Cardiac muscle cell (in vitro differentiated cells and primary cell): ENCODE data around the gene HTR7. TPM values are rescaled to one million over a fixed set of nuclear protein-coding genes. Genes with fewer than 3 reads are reported as not detected.
"Not testable (repeated sequence)": the region's sequence is repeated elsewhere in the genome, so short reads cannot be mapped to it uniquely, and the experiment has no call there.

Experiments used
- DNase-seq, 2 donors: peaks; one replicate each; pipeline versions ENCODE4 v3.0.0 to v3.0.0-alpha.2; 2010 to 2017; ENCODE audit warnings: low read depth in 1 of 2, low spot score in 1 of 2
- H3K27ac ChIP-seq: fragments of 200-600 bp; sonication (generic); 2 replicates; pipeline ENCODE4 v1.5.1; 2016
- H3K27me3 ChIP-seq: fragments of 200-600 bp; sonication (generic); 2 replicates; pipeline ENCODE4 v1.6.0; 2016; ENCODE audit warnings: control low read depth
- H3K36me3 ChIP-seq: fragments of 200-600 bp; sonication (generic); 2 replicates; pipeline ENCODE4 v1.5.1; 2016; ENCODE audit warnings: control low read depth
- H3K4me1 ChIP-seq: fragments of 200-600 bp; sonication (generic); 2 replicates; pipeline ENCODE4 v1.8.1; 2017; ENCODE audit warnings: low read depth, mild to moderate bottlenecking, mixed run types
- H3K4me3 ChIP-seq: fragments of 200-600 bp; sonication (generic); 2 replicates; pipeline ENCODE4 v1.5.1; 2016; ENCODE audit warnings: mild to moderate bottlenecking
- H3K9me3 ChIP-seq: fragments of 200-600 bp; sonication (generic); 2 replicates; pipeline ENCODE4 v1.5.1; 2017; ENCODE audit warnings: low read depth, mild to moderate bottlenecking, control low read depth
- CTCF ChIP-seq: IDR thresholded peaks from 2 replicates; pipeline ENCODE4 v1.5.1; 2012; ENCODE audit warnings: low read depth, mild to moderate bottlenecking, low read length
- polyA plus RNA-seq: library from polyadenylated mRNA; unstranded; fragments of >200 nt; fragmentation: Nextera tagmentation; extraction: Ambion mirVana; gene quantifications from 2 replicates; pipeline ENCODE4 v1.2.1, GENCODE V29; 2016
- total RNA-seq: library from RNA; depleted of rRNA; stranded (reverse); fragments of >200 nt; gene quantifications from 2 replicates; pipeline ENCODE4 v1.2.3, GENCODE V29; 2016

HTR7 gene
- total and polyA plus RNA-seq, 2 experiments from 2014 or later = not detected

GRCh38 chr10:90816466-90816865 is 41.4 kb downstream of the HTR7 start:
- no peak for TF ChIP-seq CTCF
- H3K9me3 ChIP-seq = no peaks in the 10 kb centered on the region
- DNase-seq = no peak
- no peak overlapping the region for H3K27ac ChIP-seq
- no peaks in the 10 kb centered on the region for H3K27me3 ChIP-seq
- no peaks in the 10 kb centered on the region for H3K36me3 ChIP-seq
- H3K4me3 ChIP-seq = no peak overlapping the region
- H3K4me1 ChIP-seq = no peaks in the 10 kb centered on the region

DNA sequence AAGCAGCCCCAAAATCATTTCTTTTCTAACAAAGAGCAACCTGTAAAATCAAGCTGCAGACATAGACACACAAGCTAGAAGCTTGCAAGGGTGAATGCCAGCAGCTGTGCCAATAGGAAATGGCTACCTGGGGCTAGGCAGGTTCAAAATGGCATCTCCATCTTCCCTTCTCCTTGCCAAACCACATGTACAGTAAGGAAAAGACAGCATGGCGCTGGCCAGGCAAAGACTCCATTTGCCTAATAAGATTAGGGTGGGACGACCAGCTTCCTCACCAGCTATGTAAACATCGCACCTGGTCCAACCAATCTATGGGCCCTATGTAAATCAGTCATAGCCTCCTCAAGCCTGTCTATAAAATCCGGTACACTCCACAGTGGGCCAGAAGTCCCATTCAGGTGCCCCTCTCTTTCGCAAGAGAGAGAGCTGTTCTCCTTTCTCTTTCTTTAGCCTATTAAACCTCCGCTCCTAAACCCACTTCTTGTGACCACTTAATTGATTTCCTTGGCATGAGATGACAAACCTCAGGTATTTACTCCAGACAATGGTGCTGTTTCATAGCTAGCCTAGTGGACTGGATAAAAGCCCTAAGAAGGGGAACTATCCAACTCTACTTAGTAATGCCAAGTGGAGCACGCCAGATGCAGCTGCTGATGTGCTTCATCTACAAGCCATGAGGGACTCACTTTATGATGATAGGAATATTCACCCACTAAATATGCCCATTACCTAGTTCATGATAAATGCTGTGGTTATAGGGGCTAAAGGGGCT is 44.1 kb downstream of the HTR7 start:
- no peak for TF ChIP-seq CTCF
- Histone ChIP-seq H3K36me3 (no peaks in the 10 kb centered on the region), H3K4me1 (no peaks in the 10 kb centered on the region), H3K9me3 (no peaks in the 10 kb centered on the region), H3K4me3 (no peak overlapping the region), H3K27me3 (no peaks in the 10 kb centered on the region), H3K27ac (no peak overlapping the region)
- no peak for DNase-seq

GRCh38 chr10:90807106-90807505 is 50.7 kb downstream of the HTR7 start:
- not testable (repeated sequence) for DNase-seq, H3K9me3 ChIP-seq, H3K27me3 ChIP-seq, H3K27ac ChIP-seq, H3K36me3 ChIP-seq, H3K4me3 ChIP-seq, H3K4me1 ChIP-seq

DNA sequence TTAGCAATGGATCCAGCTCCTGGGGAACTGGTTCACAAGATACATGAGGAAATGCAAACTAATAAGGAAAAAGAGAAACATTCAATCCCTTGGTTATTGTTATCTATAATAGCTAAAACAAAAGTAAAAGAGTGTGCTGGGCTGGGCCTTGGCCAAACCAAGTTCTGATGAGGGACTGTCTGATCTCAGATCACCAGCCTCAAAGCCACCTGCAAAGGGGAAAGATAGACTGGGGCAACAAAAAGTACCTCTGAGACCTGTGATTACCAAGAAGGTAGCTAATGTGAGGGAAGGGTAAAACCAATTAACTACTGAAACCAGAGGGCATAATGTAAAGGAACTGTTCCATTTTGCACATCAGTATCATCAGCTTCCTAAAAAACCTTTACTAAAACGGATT is 51.2 kb downstream of the HTR7 start:
- TF ChIP-seq CTCF = no peak
- H3K9me3 ChIP-seq = no peaks in the 10 kb centered on the region
- no peak overlapping the region for H3K4me3 ChIP-seq
- no peak for DNase-seq
- H3K4me1 ChIP-seq = no peaks in the 10 kb centered on the region
- H3K36me3 ChIP-seq = no peaks in the 10 kb centered on the region
- H3K27ac ChIP-seq = no peak overlapping the region
- H3K27me3 ChIP-seq = no peaks in the 10 kb centered on the region

DNA sequence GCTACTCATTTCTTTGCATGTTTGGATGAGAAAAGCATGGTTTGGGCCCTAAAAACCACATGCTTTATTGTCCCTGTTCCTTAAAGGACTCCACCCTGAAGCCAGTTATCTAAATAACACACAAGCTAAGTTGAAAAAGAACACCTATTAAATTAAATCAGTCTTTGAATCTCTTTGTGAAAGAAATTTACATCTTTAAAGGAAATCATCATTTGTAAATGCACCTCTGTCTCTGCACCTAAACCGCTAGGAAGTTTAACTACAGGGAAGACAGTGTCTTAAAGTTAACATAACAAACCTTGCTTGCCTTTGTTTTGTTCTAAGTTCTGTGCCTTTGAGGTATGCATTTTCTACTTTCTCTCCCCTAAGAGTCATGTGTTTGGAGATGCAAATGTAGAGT is 52.6 kb downstream of the HTR7 start:
- TF ChIP-seq CTCF = no peak
- H3K27ac ChIP-seq = no peak overlapping the region
- no peak overlapping the region for H3K4me3 ChIP-seq
- no peaks in the 10 kb centered on the region for H3K27me3 ChIP-seq
- no peaks in the 10 kb centered on the region for H3K4me1 ChIP-seq
- no peak for DNase-seq
- no peaks in the 10 kb centered on the region for H3K36me3 ChIP-seq
- H3K9me3 ChIP-seq = no peaks in the 10 kb centered on the region

- DNase-seq = no peak
- Histone ChIP-seq H3K36me3 (no peaks in the 10 kb centered on the region), H3K27ac (no peak overlapping the region), H3K4me3 (no peak overlapping the region), H3K9me3 (no peaks in the 10 kb centered on the region), H3K4me1 (no peaks in the 10 kb centered on the region), H3K27me3 (no peaks in the 10 kb centered on the region)
- no peak for TF ChIP-seq CTCF
Observed at GRCh38 chr10:90804354-90804753, 53.5 kb downstream of the HTR7 start.
